GM23338 (cell line): ENCODE data around the gene SLC25A25. TPM values are rescaled to one million over a fixed set of nuclear protein-coding genes. Genes with fewer than 3 reads are reported as not detected.

Experiments
- ATAC-seq: fragments of 200-7000 bp; cut with Tn5 transposase; 3 replicates; pipeline ENCODE4 v1.9.1; 2020
- DNase-seq: peaks from one replicate; pipeline ENCODE4 v3.0.0-alpha.2; 2015; ENCODE audit warnings: low spot score
- H2AFZ ChIP-seq: fragments of 200-600 bp; sonication (generic); 2 replicates; pipeline ENCODE4 v1.8.0; 2016; ENCODE audit warnings: antibody characterized with exemption, mild to moderate bottlenecking, moderate library complexity
- H3F3A ChIP-seq: fragments of 200-600 bp; sonication (generic); replicated peaks from 2 replicates; pipeline ENCODE4 v1.8.0; 2017; ENCODE audit warnings: antibody characterized with exemption, mixed run types, low read depth
- H3K27ac ChIP-seq: fragments of 200-600 bp; sonication (generic); 2 replicates; pipeline ENCODE4 v1.6.1; 2016; ENCODE audit warnings: low read depth
- H3K27me3 ChIP-seq: fragments of 200-600 bp; sonication (generic); 2 replicates; pipeline ENCODE4 v1.8.0; 2016; ENCODE audit warnings: mild to moderate bottlenecking, mixed run types, moderate library complexity; ENCODE audit not compliant: insufficient read depth
- H3K36me3 ChIP-seq: fragments of 200-600 bp; sonication (generic); 2 replicates; pipeline ENCODE4 v1.8.0; 2016; ENCODE audit warnings: mild to moderate bottlenecking; ENCODE audit not compliant: insufficient read depth
- H3K4me1 ChIP-seq: fragments of 200-600 bp; sonication (generic); 2 replicates; pipeline ENCODE4 v1.8.0; 2016; ENCODE audit warnings: mild to moderate bottlenecking, moderate library complexity; ENCODE audit not compliant: insufficient read depth
- H3K4me2 ChIP-seq: fragments of 200-600 bp; sonication (generic); 2 replicates; pipeline ENCODE4 v1.7.1; 2017; ENCODE audit warnings: mixed run types
- H3K4me3 ChIP-seq: fragments of 200-600 bp; sonication (generic); 2 replicates; pipeline ENCODE4 v1.6.1; 2016; ENCODE audit warnings: mixed run types
- H3K79me2 ChIP-seq: fragments of 200-600 bp; sonication (generic); replicated peaks from 2 replicates; pipeline ENCODE4 v1.8.0; 2017; ENCODE audit warnings: mild to moderate bottlenecking; ENCODE audit not compliant: insufficient read depth
- H3K9me2 ChIP-seq: fragments of 200-600 bp; sonication (generic); 2 replicates; pipeline ENCODE4 v1.8.0; 2017; ENCODE audit not compliant: insufficient read depth
- H4K20me1 ChIP-seq: fragments of 200-600 bp; sonication (generic); replicated peaks from 2 replicates; pipeline ENCODE4 v1.8.0; 2017; ENCODE audit warnings: mild to moderate bottlenecking; ENCODE audit not compliant: insufficient read depth
- H3K27ac Mint-ChIP-seq: 2 replicates; pipeline ENCODE4 v1.8.0; 2020; ENCODE audit warnings: inconsistent platforms, mild to moderate bottlenecking, moderate library complexity, mixed read lengths
- H3K27me3 Mint-ChIP-seq: 3 replicates; pipeline ENCODE4 v1.8.0; 2022; ENCODE audit warnings: low read depth, mild to moderate bottlenecking, moderate library complexity, mixed read lengths, inconsistent platforms; ENCODE audit not compliant: insufficient read depth, poor library complexity
- H3K36me3 Mint-ChIP-seq: 3 replicates; pipeline ENCODE4 v1.8.0; 2021; ENCODE audit warnings: low read depth, mild to moderate bottlenecking, inconsistent platforms, moderate library complexity, mixed read lengths
- H3K4me1 Mint-ChIP-seq: 3 replicates; pipeline ENCODE4 v1.8.0; 2020; ENCODE audit warnings: mild to moderate bottlenecking, inconsistent platforms, mixed read lengths
- H3K4me3 Mint-ChIP-seq: 3 replicates; pipeline ENCODE4 v1.8.0; 2021; ENCODE audit warnings: moderate library complexity, mild to moderate bottlenecking, inconsistent platforms, mixed read lengths
- H3K9me3 Mint-ChIP-seq: 3 replicates; pipeline ENCODE4 v1.8.0; 2020; ENCODE audit warnings: moderate library complexity, mild to moderate bottlenecking, inconsistent platforms, mixed read lengths
- CREB1 ChIP-seq: fragments of 250-450 bp; sonication (Bioruptor Pico); IDR thresholded peaks from 2 replicates; pipeline ENCODE4 v1.5.0; 2020; ENCODE audit warnings: low read depth, mild to moderate bottlenecking, moderate library complexity
- EZH2 ChIP-seq: fragments of 200-600 bp; sonication (generic); IDR thresholded peaks from one replicate; pipeline ENCODE4 v1.8.0; 2017; ENCODE audit warnings: antibody characterized with exemption, mild to moderate bottlenecking, low read depth; ENCODE audit not compliant: unreplicated experiment
- JUNB ChIP-seq: IDR thresholded peaks from one replicate; pipeline ENCODE4 v1.6.1; 2016; ENCODE audit warnings: antibody characterized with exemption; ENCODE audit not compliant: unreplicated experiment
- NANOG ChIP-seq: IDR thresholded peaks from 2 replicates; pipeline ENCODE4 v1.6.1; 2016; ENCODE audit warnings: antibody characterized with exemption, borderline replicate concordance
- POLR2AphosphoS5 ChIP-seq: IDR thresholded peaks from 2 replicates; pipeline ENCODE4 v1.6.1; 2016; ENCODE audit warnings: antibody characterized with exemption, low read depth
- STAT1 ChIP-seq: IDR thresholded peaks from one replicate; pipeline ENCODE4 v1.6.1; 2016; ENCODE audit warnings: antibody characterized with exemption; ENCODE audit not compliant: unreplicated experiment
- ZNF114 ChIP-seq: fragments of 250-450 bp; sonication (Bioruptor Pico); IDR thresholded peaks from 2 replicates; pipeline ENCODE4 v1.5.0; 2020; ENCODE audit warnings: mild to moderate bottlenecking, moderate library complexity
- ZNF462 ChIP-seq: fragments of 250-450 bp; sonication (Bioruptor Pico); IDR thresholded peaks from 2 replicates; pipeline ENCODE4 v1.5.0; 2020; ENCODE audit warnings: mild to moderate bottlenecking, moderate library complexity
- polyA plus RNA-seq: library from polyadenylated mRNA; unstranded; fragments of >200 nt; fragmentation: Nextera tagmentation; extraction: Ambion mirVana; gene quantifications from 2 replicates; pipeline ENCODE4 v1.2.1, GENCODE V29; 2016
- total RNA-seq: library from RNA; depleted of rRNA; stranded (reverse); fragments of >200 nt; shearing (Covaris generic); gene quantifications from 2 replicates; pipeline ENCODE4 v1.2.3, GENCODE V29; 2014
- TF ChIP-seq, protein P1 (sequence below): IDR thresholded peaks from one replicate; pipeline ENCODE4 v1.6.1; 2018; ENCODE audit warnings: antibody characterized with exemption; ENCODE audit not compliant: unreplicated experiment
- TF ChIP-seq, protein P2 (sequence below), 2 experiments: fragments of 200-600 bp in 1 of 2; sonication (generic) in 1 of 2; conservative IDR thresholded peaks; 2 replicates each; pipeline versions ENCODE4 v1.5.1 to v1.6.1; 2016 to 2017; ENCODE audit warnings: antibody characterized with exemption in 2 of 2, low read depth in 2 of 2, mild to moderate bottlenecking in 2 of 2, moderate library complexity in 1 of 2

Gene SLC25A25
- total and polyA plus RNA-seq, 2 experiments from 2014 or later, result 7.1 to 27.0 TPM

DNA sequence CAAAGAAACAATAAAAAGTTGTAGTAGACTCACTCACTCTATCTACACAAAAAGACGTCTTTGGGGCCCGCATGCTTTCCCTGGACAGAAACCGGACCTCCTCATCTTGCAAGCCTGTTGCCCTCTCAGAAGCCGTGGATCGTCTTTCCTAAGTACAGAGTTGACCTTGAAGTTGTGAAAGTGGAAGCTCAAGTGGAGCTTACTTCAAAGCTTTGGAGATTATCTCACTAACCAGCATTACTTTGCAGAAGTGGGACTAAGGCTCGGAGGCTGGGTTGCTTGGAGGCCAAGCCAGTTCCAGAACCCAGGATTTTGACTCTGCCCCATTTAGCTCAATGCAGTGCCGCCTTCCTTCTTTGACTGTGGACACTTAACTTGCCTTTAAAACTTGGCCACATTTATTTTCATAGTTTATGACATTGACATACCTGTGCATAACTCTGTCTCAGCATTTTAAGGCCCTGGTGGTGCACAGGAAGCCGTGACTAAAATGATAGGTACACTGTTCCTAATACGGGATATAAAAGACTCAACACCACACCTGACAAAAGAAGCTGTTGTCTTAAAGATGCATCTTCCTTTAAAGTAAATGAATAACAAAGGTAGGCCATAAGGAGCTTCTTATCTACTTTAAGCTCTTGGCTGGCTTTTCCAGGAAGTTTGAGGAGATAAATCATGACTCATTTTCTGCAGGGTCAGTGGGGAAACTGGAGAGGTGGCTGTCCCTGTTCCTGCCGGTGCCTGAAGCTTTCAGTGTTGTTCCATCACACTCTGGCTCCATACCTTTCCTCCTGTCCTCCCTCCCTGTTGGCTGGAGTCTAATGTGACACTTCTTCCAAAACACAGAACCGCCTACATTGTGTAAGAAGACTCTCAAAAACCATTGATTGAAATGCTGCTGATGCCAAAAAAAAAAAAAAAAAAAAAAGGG, 10.7 kb downstream of the SLC25A25 start:
- Histone ChIP-seq H3K4me3 (no peak overlapping the region), H3K4me1 (peaks cover 11% of the 10 kb centered on the region), H3K27ac (0 out of 2 replicates have a peak overlapping the region, but pooled peaks have one; percentile 50), H4K20me1 (no peaks in the 10 kb centered on the region), H3K27me3 (no peaks in the 10 kb centered on the region), H3K4me2 (0 out of 2 replicates have a peak overlapping the region, but pooled peaks have one; percentile 3), H3K79me2 (peaks cover 57% of the 10 kb centered on the region), H3K9me2 (no peaks in the 10 kb centered on the region), H3F3A (no peaks in the 10 kb centered on the region), H2AFZ (no peak overlapping the region), H3K36me3 (no peaks in the 10 kb centered on the region)
- Mint-ChIP-seq H3K9me3 (no peaks in the 10 kb centered on the region), H3K4me3 (no peak overlapping the region; the same call in 2 of the 3 replicates), H3K27me3 (peaks cover 3% of the 10 kb centered on the region), H3K36me3 (peaks cover 7% of the 10 kb centered on the region; the same call in 2 of the 3 replicates), H3K27ac (peak overlapping the region; percentile 71), H3K4me1 (peaks cover 29% of the 10 kb centered on the region)
- DNase-seq, result no peak
- TF ChIP-seq, protein P1, sequence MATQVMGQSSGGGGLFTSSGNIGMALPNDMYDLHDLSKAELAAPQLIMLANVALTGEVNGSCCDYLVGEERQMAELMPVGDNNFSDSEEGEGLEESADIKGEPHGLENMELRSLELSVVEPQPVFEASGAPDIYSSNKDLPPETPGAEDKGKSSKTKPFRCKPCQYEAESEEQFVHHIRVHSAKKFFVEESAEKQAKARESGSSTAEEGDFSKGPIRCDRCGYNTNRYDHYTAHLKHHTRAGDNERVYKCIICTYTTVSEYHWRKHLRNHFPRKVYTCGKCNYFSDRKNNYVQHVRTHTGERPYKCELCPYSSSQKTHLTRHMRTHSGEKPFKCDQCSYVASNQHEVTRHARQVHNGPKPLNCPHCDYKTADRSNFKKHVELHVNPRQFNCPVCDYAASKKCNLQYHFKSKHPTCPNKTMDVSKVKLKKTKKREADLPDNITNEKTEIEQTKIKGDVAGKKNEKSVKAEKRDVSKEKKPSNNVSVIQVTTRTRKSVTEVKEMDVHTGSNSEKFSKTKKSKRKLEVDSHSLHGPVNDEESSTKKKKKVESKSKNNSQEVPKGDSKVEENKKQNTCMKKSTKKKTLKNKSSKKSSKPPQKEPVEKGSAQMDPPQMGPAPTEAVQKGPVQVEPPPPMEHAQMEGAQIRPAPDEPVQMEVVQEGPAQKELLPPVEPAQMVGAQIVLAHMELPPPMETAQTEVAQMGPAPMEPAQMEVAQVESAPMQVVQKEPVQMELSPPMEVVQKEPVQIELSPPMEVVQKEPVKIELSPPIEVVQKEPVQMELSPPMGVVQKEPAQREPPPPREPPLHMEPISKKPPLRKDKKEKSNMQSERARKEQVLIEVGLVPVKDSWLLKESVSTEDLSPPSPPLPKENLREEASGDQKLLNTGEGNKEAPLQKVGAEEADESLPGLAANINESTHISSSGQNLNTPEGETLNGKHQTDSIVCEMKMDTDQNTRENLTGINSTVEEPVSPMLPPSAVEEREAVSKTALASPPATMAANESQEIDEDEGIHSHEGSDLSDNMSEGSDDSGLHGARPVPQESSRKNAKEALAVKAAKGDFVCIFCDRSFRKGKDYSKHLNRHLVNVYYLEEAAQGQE, result no peak
- TF ChIP-seq ZNF462 (no peak), JUNB (no peak), ZNF114 (no peak), NANOG (no peak), POLR2AphosphoS5 (no peak), EZH2 (no peak), STAT1 (no peak), CREB1 (no peak)
- TF ChIP-seq, protein P2, sequence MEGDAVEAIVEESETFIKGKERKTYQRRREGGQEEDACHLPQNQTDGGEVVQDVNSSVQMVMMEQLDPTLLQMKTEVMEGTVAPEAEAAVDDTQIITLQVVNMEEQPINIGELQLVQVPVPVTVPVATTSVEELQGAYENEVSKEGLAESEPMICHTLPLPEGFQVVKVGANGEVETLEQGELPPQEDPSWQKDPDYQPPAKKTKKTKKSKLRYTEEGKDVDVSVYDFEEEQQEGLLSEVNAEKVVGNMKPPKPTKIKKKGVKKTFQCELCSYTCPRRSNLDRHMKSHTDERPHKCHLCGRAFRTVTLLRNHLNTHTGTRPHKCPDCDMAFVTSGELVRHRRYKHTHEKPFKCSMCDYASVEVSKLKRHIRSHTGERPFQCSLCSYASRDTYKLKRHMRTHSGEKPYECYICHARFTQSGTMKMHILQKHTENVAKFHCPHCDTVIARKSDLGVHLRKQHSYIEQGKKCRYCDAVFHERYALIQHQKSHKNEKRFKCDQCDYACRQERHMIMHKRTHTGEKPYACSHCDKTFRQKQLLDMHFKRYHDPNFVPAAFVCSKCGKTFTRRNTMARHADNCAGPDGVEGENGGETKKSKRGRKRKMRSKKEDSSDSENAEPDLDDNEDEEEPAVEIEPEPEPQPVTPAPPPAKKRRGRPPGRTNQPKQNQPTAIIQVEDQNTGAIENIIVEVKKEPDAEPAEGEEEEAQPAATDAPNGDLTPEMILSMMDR (conservative IDR thresholded peaks at IDR 0.05; ENCODE audit: low read depth in 2 of 2), result no peak
- no peak for ATAC-seq
